SH-SY5Y (cell line): ENCODE results near the gene RASA1.

Source experiments
- GATA2 ChIP-seq: IDR thresholded peaks from 2 replicates; pipeline ENCODE4 v1.6.1; 2011; ENCODE audit warnings: mild to moderate bottlenecking, low read depth, low read length
- GATA3 ChIP-seq: IDR thresholded peaks from 2 replicates; pipeline ENCODE4 v1.6.1; 2011; ENCODE audit warnings: low read depth, mild to moderate bottlenecking, low read length, moderate library complexity

RASA1 gene

GRCh38 chr5:87432460-87432859 lies 164.8 kb downstream of the RASA1 start:
- no peak for TF ChIP-seq GATA2
- TF ChIP-seq GATA3, result no peak

- TF ChIP-seq GATA3 (no peak), GATA2 (no peak)
Measured at GRCh38 chr5:87433945-87434344, 166.3 kb downstream of the RASA1 start.

GRCh38 chr5:87434461-87434860 lies 166.8 kb downstream of the RASA1 start:
- TF ChIP-seq GATA2, result no peak
- TF ChIP-seq GATA3, result no peak

- no peak for TF ChIP-seq GATA2
- TF ChIP-seq GATA3, result no peak
Measured at GRCh38 chr5:87435144-87435694, 167.5 kb downstream of the RASA1 start.

- TF ChIP-seq GATA2 (no peak), GATA3 (no peak)
Measured at GRCh38 chr5:87437724-87438123, 170.0 kb downstream of the RASA1 start.

GRCh38 chr5:87438231-87438630 lies 170.5 kb downstream of the RASA1 start:
- TF ChIP-seq GATA2, result no peak
- TF ChIP-seq GATA3, result no peak
